ENCODE results near the gene BICD1.
"Not testable (repeated sequence)": the region's sequence is repeated elsewhere in the genome, so short reads cannot be mapped to it uniquely, and the experiment has no call there.

BICD1 gene

GRCh38 chr12:32191445-32191844, 84.8 kb downstream of the BICD1 start:
- DNase-seq (ENCODE audit: low spot score): no peak

DNA sequence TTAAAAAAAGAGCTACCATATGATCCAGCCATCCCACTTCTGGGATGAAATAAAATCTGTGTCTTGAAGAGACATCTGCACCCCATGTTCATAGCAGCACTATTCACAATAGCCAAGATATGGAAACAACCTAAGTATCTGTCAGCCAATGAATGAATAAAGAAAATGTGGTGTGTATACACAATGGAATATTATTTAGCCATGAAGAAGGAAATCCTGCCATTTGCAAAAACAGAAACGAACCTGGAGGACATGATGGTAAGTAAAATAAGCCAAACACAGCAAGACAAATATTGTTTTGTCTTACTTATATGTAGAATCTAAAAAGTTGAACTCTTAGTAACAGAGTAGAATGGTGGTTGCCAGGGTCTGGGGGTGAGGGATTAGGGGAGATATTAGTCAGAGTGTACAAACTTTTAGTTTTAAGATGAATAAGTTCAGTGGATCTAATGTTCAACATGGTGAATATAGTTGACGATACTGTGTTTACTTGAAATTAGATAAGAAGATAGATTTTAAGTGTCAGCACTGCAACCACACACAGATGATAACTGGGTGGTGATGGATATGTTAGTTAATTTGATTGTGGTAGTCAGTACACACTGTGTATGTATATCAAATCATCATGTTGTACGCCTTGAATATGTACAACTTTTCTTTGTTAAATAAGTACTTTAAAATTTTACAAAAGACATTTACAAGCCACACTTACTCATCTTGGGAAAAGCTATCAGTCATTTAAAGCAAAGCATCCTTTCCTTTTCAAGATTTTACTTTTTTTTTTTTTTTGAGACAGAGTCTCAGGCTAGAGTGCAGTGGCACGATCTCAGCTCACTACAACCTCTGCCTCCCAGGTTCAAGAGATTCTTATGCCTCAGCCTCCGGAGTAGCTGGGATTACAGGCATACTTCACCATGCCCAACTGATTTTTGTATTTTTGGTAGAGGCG, 89.9 kb downstream of the BICD1 start:
- DNase-seq (ENCODE audit: low spot score): no peak

DNA sequence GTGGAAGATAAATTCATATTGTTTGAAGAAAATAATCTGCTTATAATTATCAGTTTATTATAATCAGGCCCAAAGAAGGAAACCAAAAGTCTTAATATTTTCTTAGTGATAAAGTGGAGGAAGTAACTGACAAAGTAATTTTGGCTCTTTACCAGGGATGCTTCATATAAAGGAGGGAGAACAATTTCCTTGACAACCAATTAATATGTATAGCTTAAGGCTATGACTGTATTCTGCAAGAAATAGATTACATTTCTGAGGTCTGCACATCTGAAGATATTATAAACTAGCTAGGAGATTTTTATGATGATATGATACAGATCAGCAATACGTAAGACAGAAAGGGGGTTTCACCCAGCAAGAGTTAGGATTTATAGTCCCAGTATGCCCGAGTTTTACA, 90.8 kb downstream of the BICD1 start:
- no peak for DNase-seq (ENCODE audit: low spot score)

DNA sequence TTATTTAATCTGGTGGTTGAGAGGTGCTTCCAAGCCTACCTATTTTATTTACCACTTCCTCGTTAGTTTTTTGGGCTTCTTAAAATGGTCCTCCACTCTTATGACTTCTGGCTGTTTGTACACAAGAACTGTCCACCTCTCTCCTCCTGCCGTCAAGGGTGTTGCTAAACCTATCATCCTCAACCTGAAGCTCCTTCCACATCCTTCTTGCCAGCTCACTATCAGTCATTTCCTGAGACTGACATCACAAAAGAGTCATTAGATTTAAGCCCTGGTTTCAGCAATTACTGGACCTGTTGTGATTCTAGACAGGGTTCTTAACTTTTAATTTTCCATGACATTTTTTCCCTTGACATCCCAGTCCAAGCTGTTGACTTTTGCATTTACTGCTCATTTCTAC, 91.9 kb downstream of the BICD1 start:
- no peak for DNase-seq (ENCODE audit: low spot score)

GRCh38 chr12:32201096-32201495, 94.4 kb downstream of the BICD1 start:
- no peak for DNase-seq (ENCODE audit: low spot score)

DNA sequence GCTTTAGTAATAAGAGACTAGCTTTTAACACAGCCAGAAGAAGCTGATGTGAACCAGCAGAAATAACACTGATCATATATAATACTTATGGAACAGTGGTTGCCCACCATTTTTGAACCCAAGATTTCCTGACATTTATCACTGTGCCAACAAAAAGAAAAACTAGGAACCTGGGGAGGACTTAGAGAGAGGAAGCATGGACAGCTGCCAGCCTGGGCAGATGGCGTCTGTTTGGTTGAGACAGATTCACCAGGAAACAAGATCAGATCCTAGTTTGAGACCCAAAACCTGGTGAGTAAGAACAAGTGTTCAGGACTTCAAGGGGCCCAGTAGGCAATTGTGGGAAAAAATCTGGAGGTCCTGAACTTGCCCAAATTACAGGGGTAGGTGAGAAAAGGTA, 95.3 kb downstream of the BICD1 start:
- no peak for DNase-seq (ENCODE audit: low spot score)

- DNase-seq (ENCODE audit: low spot score): no peak
Observed at GRCh38 chr12:32205731-32206130, 99.1 kb downstream of the BICD1 start.

- no peak for DNase-seq (ENCODE audit: low spot score)
Observed at GRCh38 chr12:32208355-32208754, 101.7 kb downstream of the BICD1 start.

GRCh38 chr12:32211066-32211899, 104.6 kb downstream of the BICD1 start:
- DNase-seq (ENCODE audit: low spot score): no peak

DNA sequence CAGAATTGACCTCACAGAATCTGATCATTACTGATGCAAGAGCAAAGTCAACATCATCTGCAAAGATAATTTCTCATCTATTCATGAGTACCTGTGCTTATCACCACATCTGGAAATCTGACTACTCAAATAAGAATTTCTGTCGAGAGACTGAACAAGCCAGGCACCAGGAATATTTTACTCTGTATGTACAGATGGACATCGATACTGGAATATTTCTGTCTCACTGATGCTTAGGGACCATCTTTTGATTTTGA, 105.2 kb downstream of the BICD1 start:
- DNase-seq (ENCODE audit: low spot score): peak; percentile 85

DNA sequence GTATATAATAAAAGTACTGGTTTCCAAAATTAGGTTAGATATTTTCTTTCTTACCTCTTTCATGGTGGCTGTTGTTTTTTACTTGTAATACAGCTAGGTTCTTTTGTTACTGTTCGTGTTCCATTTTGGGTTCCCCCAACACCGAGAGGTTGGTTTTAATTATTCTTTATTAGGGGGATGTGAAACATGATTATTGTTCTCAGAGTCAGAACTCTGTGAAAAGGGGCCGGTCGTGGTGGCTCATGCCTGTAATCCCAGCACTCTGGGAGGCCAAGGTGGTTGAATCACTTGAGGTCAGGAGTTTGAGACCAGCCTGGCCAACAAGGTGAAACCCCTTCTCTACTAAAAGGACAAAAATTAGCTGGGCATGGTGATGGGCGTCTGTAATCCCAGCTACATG, 108.1 kb downstream of the BICD1 start:
- no peak for DNase-seq (ENCODE audit: low spot score)

GRCh38 chr12:32217354-32218310, 111.0 kb downstream of the BICD1 start:
- no peak for DNase-seq (ENCODE audit: low spot score)

DNA sequence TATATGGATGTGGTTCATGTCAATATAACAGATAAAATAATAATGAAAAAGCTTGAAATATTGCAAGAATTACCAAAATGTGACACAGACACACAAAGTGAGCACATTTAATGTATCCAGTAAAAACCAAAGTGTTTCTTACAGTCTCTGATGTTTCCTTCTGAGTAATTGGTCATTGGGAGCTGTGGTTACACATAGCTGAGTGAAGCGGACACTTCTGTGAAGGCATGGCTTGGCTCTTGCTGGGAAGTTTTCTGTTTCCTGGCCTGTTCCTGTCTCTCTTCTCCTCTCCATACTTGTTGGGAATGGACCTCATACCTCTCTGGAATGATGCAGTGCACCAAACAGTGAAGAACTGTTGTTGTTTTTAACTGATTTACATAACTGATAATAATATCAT, 117.3 kb downstream of the BICD1 start:
- DNase-seq (ENCODE audit: low spot score): no peak

DNA sequence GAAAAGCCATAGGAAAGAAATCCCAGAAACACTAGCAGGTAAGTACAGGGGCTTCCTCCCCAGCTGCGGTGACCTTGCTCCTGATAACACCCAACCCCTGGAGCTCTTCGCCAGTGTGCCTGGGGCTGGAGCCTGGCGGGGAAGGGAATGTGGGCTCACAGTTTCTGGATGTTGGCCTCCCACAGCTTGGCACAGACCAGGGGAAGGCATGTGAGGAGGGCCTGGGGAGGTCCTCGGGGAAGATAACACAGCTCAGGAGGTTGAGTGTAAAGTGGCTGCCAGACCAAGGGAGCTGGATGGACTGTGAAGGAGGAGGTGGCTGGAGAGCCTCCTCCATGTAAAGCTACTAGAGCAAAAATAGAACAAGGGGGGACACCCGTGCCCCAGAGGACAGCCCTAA, 120.1 kb downstream of the BICD1 start:
- no peak for DNase-seq (ENCODE audit: low spot score)

DNA sequence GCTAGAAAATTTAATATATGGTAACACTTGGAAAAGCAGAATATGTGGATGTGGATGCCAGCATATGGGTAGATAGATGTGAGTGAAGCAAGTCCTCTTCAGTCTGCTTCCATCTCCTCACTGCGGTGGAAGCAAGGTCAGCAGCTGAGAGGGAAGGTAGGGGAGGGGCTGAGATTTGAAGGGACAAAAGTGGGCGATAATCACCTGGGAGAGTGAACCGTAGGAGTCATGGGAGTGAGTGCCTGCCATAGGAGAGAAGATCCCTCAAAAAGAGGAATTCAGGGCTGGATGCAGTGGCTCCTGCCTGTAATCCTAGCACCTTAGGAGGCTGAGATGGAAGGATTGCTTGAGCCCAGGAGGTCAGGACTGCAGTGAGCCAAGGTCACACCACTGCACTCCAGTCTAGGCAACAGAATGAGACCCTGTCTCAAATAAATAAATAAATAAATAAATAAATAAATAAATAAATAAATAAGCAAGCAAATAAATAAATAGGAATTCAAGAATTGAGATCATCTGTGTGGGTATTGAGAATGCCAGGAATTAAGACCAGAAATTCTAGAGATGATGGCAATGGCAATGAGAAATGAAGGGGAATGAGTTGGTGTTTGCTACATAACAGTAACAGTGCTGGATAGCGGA, 123.4 kb downstream of the BICD1 start:
- no peak for DNase-seq (ENCODE audit: low spot score)

DNA sequence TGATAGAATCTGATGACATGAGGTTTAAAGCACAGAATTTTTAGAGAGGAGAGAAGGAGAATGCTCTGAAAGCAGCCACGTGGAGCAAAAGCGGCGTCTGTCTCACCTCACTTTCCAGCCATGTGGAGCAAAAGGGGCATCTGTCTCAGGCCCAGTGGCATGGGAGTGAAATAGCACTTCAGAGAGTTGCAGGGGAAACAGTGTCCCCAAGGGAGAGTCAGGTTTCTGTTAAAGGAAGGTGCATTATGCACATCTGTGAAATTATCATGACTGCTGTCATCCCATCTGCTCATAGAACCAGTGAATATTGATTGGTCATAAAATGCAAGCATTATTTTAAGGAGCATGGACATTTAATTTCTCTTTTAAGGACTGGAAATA, 124.0 kb downstream of the BICD1 start:
- DNase-seq (ENCODE audit: low spot score): peak; percentile 88

- DNase-seq (ENCODE audit: low spot score): not testable (repeated sequence)
Observed at GRCh38 chr12:32231361-32231760, 124.7 kb downstream of the BICD1 start.

DNA sequence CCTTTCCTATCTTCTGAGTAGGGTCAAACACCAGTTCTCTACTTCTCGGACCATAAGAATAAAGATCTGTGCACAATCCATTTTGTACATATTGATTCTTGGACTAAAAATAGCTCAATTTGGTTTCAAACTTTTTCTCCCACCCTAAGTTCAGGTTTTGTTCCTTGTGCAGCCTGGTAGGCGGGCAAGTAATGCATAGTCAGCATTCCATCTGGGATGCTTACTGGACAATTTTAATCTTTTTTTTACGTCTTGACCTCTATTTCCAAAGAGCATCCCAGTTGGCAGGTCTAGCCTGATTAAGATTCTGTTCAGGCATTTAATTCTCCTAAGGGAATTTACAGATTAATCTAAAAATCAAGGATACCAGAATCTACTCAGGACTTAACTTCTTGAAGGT, 126.9 kb downstream of the BICD1 start:
- DNase-seq (ENCODE audit: low spot score): no peak

GRCh38 chr12:32235251-32235650, 128.6 kb downstream of the BICD1 start:
- DNase-seq (ENCODE audit: low spot score): no peak

GRCh38 chr12:32240162-32240561, 133.5 kb downstream of the BICD1 start:
- peak; percentile 43 for DNase-seq (ENCODE audit: low spot score)

DNA sequence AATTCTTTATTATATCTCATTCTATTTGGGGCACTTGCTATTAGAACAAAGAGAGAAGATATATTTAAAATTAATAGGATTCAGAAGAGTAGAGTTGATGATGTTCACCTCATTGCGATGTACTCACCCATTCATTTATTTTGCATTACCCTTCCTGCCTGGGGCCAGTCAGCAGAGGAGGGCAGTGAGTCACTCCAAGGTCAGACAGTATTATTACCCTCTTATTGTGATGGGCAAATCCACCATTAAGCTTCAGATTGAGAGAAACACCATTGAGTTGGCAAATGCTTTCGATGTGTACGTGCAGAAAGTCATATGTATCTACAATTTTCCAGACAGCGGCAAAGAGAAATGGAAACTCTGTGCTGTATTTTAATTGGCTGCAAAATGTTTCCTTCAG, 134.2 kb downstream of the BICD1 start:
- no peak for DNase-seq (ENCODE audit: low spot score)

All from SK-N-DZ (cell line).